Right lung (tissue), 5 donors: ENCODE results near the gene TRMT44. TPM values are rescaled to one million over a fixed set of nuclear protein-coding genes. Genes with fewer than 3 reads are reported as not detected.
"Not testable (repeated sequence)": the region's sequence is repeated elsewhere in the genome, so short reads cannot be mapped to it uniquely, and the experiment has no call there.

Source experiments
- DNase-seq, 2 donors: peaks; one replicate each; pipeline ENCODE4 v3.0.0-alpha.2; 2013
- polyA plus RNA-seq, 5 donors: library from polyadenylated mRNA; unstranded; fragments of 120-200 nt; gene quantifications; one replicate each; pipeline versions ENCODE4 v1.2.1 to v1.2.3, GENCODE V29; 2013; ENCODE audit warnings: inconsistent platforms in 1 of 5, low replicate concordance in 1 of 5; ENCODE audit not compliant: insufficient read length in 5 of 5, insufficient read depth in 1 of 5

TRMT44 gene
- polyA plus RNA-seq, 5 donors = 17.0 to 19.1 (median 18.3) TPM

- DNase-seq = no peak
These were observed 70.2 kb downstream of the TRMT44 start for GRCh38 chr4:8510611-8511285.

- DNase-seq = no peak
These were observed 71.9 kb downstream of the TRMT44 start for GRCh38 chr4:8512510-8512909.

GRCh38 chr4:8513080-8513479 is 72.5 kb downstream of the TRMT44 start:
- not testable (repeated sequence) for DNase-seq

- no peak for DNase-seq
These were observed 73.4 kb downstream of the TRMT44 start for GRCh38 chr4:8513931-8514330.

GRCh38 chr4:8514391-8514790 is 73.8 kb downstream of the TRMT44 start:
- no peak for DNase-seq

DNA sequence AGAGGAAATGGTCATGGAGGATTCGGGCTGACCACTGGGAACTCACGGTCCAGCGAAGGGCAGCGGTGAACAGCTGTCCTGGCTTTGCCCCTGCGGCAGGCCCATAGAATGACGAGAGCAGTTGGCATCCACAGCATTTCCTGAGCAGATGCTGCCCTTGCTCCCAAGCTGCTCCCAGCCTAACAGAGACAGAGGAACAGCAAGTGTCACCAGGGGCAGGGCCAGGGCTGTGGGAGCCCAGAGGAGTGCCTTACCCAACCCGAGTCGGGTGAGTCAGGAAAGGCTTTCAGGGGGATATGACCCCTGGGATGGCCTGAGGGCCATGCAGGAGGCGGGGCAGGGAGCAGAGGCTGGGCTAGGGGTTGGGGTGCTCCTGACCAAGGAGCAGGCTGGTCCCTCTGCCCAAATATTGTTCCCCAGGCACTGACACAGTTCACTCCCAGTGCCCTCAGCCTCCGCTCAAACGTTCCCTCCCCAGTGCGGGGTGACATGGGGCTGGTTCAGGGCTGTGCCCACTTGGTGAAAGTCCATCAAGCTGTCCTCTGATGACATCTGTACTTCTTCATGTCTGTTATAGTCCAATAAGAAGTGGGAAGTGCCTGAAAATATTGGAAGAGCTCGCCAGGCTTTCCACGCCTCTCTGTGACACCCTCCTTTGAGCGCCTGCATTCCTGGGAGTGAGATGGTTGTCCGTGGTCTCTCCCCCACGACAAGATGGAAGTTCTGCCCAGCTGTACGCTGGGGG is 74.9 kb downstream of the TRMT44 start:
- DNase-seq = no peak

GRCh38 chr4:8516061-8516573 is 75.5 kb downstream of the TRMT44 start:
- no peak for DNase-seq

DNA sequence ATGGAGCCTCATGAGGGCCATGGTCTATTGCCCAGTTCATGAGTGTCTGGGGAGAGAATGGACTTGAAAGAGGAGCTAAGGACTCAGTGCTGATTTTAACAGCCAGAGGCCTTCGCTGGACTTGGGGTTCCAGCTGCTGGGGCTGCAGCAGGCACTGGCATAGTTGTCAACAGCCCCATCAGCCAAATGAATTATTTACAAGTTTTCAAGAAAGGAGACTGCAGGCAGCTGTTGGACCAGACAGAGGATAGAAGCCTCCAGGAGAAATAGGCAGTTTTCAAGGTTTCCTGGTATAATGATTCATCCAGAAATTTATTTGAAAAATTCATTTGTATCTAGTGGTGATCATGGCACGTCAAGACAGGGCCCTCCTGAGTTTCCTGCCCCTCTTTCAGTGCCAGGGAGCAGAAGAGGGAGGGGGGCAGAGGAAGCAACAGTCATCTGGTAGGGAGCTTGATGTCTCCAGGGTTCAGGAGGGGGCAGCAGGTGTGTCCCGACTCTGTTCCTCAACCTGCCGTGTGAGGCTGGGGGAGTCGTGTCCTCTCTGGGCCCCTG is 76.5 kb downstream of the TRMT44 start:
- no peak for DNase-seq

DNA sequence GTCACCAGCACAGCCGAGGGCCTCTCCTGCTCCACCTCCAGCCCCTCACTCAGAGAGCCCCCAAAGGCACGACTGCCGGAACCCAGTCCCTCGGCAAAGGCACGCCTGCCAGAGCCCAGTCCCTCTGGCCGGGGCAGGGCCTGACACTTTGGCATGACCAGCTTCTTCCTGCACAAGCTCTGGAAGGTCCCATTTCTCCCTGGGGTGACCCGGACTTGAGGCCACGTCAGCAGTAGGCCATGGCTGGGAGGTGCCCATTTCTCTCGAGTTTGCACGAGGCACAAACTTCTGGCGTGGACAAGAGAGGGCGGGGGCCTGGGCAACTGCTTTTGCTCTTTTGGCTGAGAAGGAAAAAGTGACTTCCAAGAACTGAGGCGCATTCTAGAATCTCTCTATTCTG is 77.4 kb downstream of the TRMT44 start:
- DNase-seq = no peak

DNA sequence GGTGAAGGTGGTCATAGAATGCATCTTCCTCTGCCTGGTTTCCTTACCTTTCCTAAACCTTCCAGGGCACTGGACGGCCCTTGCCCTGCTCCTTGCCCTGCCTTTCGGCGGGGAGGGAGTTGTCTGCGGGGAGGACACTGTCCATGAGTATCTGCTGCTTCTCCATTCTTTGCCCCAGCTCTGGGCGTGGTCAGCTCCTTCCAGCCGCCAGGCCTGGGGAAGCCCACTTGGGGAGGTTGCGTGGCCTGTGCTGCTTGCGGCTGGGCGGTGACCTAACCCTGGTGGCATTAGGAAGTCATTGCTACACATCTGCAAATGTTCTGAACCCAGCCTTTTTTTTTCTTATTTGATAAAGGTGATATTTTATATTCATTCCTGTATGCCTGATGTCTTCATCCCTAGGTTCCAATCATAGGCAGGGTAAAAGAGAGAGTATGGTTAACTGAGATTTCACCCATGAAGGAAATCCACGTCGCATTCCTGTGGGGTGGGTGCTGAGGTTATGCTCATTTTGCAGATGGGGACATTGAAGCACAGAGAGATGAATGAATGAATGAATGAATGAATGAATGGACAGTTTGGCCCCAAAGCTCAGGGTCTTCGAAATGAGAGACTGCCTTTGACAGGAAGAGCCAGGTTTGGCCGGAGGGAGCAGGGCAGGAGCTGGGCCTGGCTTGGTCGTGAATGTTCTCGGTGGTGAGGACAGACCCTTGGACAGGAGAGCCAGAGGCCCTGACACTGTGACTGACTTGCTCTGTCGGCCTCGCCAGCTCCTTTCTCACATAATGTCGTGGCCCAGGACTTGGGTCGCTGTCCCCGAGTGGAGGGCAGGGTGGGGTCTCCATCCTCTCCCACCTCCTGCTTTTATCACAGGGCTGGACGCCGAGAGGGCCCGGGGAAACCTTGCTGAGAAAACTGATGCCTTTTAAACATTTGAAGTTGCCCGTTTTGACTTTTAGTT is 81.9 kb downstream of the TRMT44 start:
- DNase-seq = no peak

- DNase-seq = no peak
These were observed 82.6 kb downstream of the TRMT44 start for GRCh38 chr4:8523175-8523574.

DNA sequence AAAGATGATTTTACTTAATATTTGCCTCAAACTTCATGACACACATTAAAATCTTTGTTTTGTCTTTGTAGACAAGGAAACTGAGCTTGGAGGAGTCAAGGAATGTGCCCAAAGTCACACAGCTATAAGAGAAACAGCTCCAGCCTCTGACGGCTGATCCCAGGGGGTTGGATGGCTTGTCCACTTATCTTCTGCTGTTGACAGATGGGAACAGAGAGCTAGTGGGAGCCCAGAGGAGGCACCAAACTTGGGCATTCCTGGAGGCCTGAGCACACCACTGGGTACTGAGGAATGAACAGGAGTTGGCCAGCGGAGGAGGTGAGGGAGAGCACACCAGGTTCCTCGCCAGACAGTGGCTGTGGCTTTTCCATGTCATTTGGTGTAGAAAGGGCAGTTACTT is 83.2 kb downstream of the TRMT44 start:
- no peak for DNase-seq

DNA sequence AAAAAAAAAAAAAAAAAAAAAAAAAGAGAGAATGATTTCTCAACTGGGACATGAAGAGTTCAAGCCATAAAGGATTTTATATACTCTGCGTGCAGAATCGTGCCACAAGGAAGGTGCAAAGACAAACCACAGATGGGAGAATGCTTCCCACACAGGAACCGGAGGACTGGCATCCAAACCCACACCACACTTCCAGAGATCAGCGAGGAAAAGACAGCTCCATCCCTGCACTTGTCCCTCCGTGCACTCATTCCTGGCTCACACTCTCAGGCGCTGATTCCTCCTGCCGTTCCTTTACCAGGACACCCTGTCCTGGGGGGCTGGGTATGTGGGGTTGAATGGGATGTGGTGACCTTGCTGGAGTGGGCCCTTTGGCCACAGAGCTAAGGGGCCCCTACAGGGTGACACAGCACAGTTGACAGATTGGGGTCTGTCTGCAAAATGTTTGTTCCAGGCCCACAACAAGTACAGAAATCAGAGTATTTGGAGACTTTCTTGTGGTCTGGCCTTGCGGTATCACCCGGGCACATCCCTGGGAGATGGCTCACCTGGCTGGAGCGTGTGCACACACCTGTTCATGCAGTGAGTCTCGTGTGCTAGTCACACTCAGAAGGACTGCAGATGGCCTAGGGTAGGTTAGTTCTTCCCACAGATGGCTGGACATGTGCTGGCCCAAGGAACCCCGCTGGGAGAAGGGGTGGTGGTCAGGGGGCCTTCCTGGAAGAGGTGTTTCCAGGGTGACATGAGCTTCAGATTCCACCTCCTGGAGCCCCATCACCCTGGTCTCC is 84.2 kb downstream of the TRMT44 start:
- no peak for DNase-seq

- DNase-seq = no peak
These were observed 85.0 kb downstream of the TRMT44 start for GRCh38 chr4:8525383-8526120.

Other genes with a start within 250 kb of the TRMT44 start
- 10 to 100 TPM; 20.3 to 28.6 (median 25.3) TPM for gene SH3TC1, start 241.5 kb upstream of the TRMT44 start, polyA plus RNA-seq
- 10 to 100 TPM in 3 of 5 donors, 1 to 10 TPM in 2; 8.6 to 17.7 (median 11.0) TPM for gene HTRA3, start 171.0 kb upstream of the TRMT44 start, polyA plus RNA-seq
- gene ACOX3, start 54 bp upstream of the TRMT44 start, polyA plus RNA-seq = 10 to 100 TPM; 15.3 to 22.2 (median 20.8) TPM
- under 1 TPM; 0.06 to 0.37 (median 0.15) TPM for gene GPR78, start 139.6 kb downstream of the TRMT44 start, polyA plus RNA-seq
- gene CPZ, start 152.0 kb downstream of the TRMT44 start, polyA plus RNA-seq = 1 to 10 TPM; 1.3 to 4.7 (median 3.0) TPM